Measurements from ENCODE around the gene MEF2B.
"Not testable (repeated sequence)": the region's sequence is repeated elsewhere in the genome, so short reads cannot be mapped to it uniquely, and the experiment has no call there.

The MEF2B gene

GRCh38 chr19:19138109-19138981 is 31.7 kb downstream of the MEF2B start, which contains the start of gene TMEM161A:
Gene TMEM161A (minus strand): TSS chr19:19138478. CDS start chr19:19138428, 50 bp downstream.
- Histone ChIP-seq H3K36me3 (ENCODE audit: control insufficient read depth, insufficient read depth, low read length) (no peaks in the 10 kb centered on the region), H3K9me3 (ENCODE audit: control insufficient read depth, low read length) (no peaks in the 10 kb centered on the region), H3K4me3 (ENCODE audit: extremely low read depth, insufficient read depth, low read length, poor library complexity, severe bottlenecking) (peak within 1 kb of the TSS; percentile 84), H3K4me1 (ENCODE audit: control insufficient read depth, insufficient read depth, low read length, poor library complexity, severe bottlenecking) (peaks cover 4% of the 10 kb centered on the region), H3K27ac (ENCODE audit: low read depth, low read length, severe bottlenecking) (no peak within 1 kb of the TSS)
- 2 to 3% methylated on average over 37 to 41 of the region's 42 CpGs for WGBS, 2 experiments (ENCODE audit: insufficient coverage in 2 of 2)

GRCh38 chr19:19137556-19138108 is 32.4 kb downstream of the MEF2B start:
- H3K4me3 ChIP-seq (ENCODE audit: extremely low read depth, insufficient read depth, low read length, poor library complexity, severe bottlenecking): peak overlapping the region; percentile 84
- 33 to 34% methylated on average over 22 to 25 of the region's 25 CpGs for WGBS, 2 experiments (ENCODE audit: insufficient coverage in 2 of 2)
- no peak overlapping the region for H3K27ac ChIP-seq (ENCODE audit: low read depth, low read length, severe bottlenecking)
- peaks cover under 1% of the 10 kb centered on the region for H3K36me3 ChIP-seq (ENCODE audit: control insufficient read depth, insufficient read depth, low read length)
- H3K9me3 ChIP-seq (ENCODE audit: control insufficient read depth, low read length): peaks cover 4% of the 10 kb centered on the region
- peaks cover 4% of the 10 kb centered on the region for H3K4me1 ChIP-seq (ENCODE audit: control insufficient read depth, insufficient read depth, low read length, poor library complexity, severe bottlenecking)

- not testable (repeated sequence) for H3K36me3 ChIP-seq (ENCODE audit: control insufficient read depth, insufficient read depth, low read length); H3K27ac ChIP-seq (ENCODE audit: low read depth, low read length, severe bottlenecking); H3K4me1 ChIP-seq (ENCODE audit: control insufficient read depth, insufficient read depth, low read length, poor library complexity, severe bottlenecking); H3K4me3 ChIP-seq (ENCODE audit: extremely low read depth, insufficient read depth, low read length, poor library complexity, severe bottlenecking)
- 83 to 93% methylated on average over 3 to 5 of the region's 6 CpGs for WGBS, 2 experiments (ENCODE audit: insufficient coverage in 2 of 2)
- H3K9me3 ChIP-seq (ENCODE audit: control insufficient read depth, low read length): peaks cover 13% of the 10 kb centered on the region
Observed at GRCh38 chr19:19135713-19136112, 34.4 kb downstream of the MEF2B start.

GRCh38 chr19:19134687-19135158 is 35.3 kb downstream of the MEF2B start:
- peaks cover 4% of the 10 kb centered on the region for H3K4me1 ChIP-seq (ENCODE audit: control insufficient read depth, insufficient read depth, low read length, poor library complexity, severe bottlenecking)
- no peak overlapping the region for H3K27ac ChIP-seq (ENCODE audit: low read depth, low read length, severe bottlenecking)
- WGBS, 2 experiments (ENCODE audit: insufficient coverage in 2 of 2): 22 to 26% methylated on average over 9 of the region's 21 CpGs
- H3K4me3 ChIP-seq (ENCODE audit: extremely low read depth, insufficient read depth, low read length, poor library complexity, severe bottlenecking): no peak overlapping the region
- H3K36me3 ChIP-seq (ENCODE audit: control insufficient read depth, insufficient read depth, low read length): peaks cover 10% of the 10 kb centered on the region
- H3K9me3 ChIP-seq (ENCODE audit: control insufficient read depth, low read length): peaks cover 13% of the 10 kb centered on the region

- Histone ChIP-seq H3K9me3 (ENCODE audit: control insufficient read depth, low read length) (peaks cover 13% of the 10 kb centered on the region), H3K4me3 (ENCODE audit: extremely low read depth, insufficient read depth, low read length, poor library complexity, severe bottlenecking) (no peak overlapping the region), H3K4me1 (ENCODE audit: control insufficient read depth, insufficient read depth, low read length, poor library complexity, severe bottlenecking) (peaks cover 4% of the 10 kb centered on the region), H3K36me3 (ENCODE audit: control insufficient read depth, insufficient read depth, low read length) (peaks cover 13% of the 10 kb centered on the region), H3K27ac (ENCODE audit: low read depth, low read length, severe bottlenecking) (no peak overlapping the region)
- 100% methylated on average over 2 to 4 of the region's 6 CpGs for WGBS, 2 experiments (ENCODE audit: insufficient coverage in 2 of 2)
Observed at GRCh38 chr19:19133985-19134384, 36.1 kb downstream of the MEF2B start.

GRCh38 chr19:19132912-19133311 is 37.2 kb downstream of the MEF2B start:
- H3K27ac ChIP-seq (ENCODE audit: low read depth, low read length, severe bottlenecking): no peak overlapping the region
- 97 to 99% methylated on average over 10 to 12 of the region's 12 CpGs for WGBS, 2 experiments (ENCODE audit: insufficient coverage in 2 of 2)

GRCh38 chr19:19131989-19132388 is 38.1 kb downstream of the MEF2B start:
- Histone ChIP-seq H3K27ac (ENCODE audit: low read depth, low read length, severe bottlenecking) (no peak overlapping the region), H3K4me1 (ENCODE audit: control insufficient read depth, insufficient read depth, low read length, poor library complexity, severe bottlenecking) (peaks cover 4% of the 10 kb centered on the region), H3K36me3 (ENCODE audit: control insufficient read depth, insufficient read depth, low read length) (peaks cover 13% of the 10 kb centered on the region), H3K4me3 (ENCODE audit: extremely low read depth, insufficient read depth, low read length, poor library complexity, severe bottlenecking) (no peak overlapping the region), H3K9me3 (ENCODE audit: control insufficient read depth, low read length) (peaks cover 13% of the 10 kb centered on the region)
- 86 to 100% methylated on average over 2 to 3 of the region's 3 CpGs for WGBS, 2 experiments (ENCODE audit: insufficient coverage in 2 of 2)

More at GRCh38 chr19:19132912-19133311, 37.2 kb downstream of the MEF2B start:
- H3K36me3 ChIP-seq (ENCODE audit: control insufficient read depth, insufficient read depth, low read length): peaks cover 13% of the 10 kb centered on the region
- peaks cover 4% of the 10 kb centered on the region for H3K4me1 ChIP-seq (ENCODE audit: control insufficient read depth, insufficient read depth, low read length, poor library complexity, severe bottlenecking)
- peaks cover 13% of the 10 kb centered on the region for H3K9me3 ChIP-seq (ENCODE audit: control insufficient read depth, low read length)
- no peak overlapping the region for H3K4me3 ChIP-seq (ENCODE audit: extremely low read depth, insufficient read depth, low read length, poor library complexity, severe bottlenecking)

GRCh38 chr19:19126102-19126501 is 44.0 kb downstream of the MEF2B start:
- H3K27ac ChIP-seq (ENCODE audit: low read depth, low read length, severe bottlenecking): no peak overlapping the region
- 88 to 100% methylated on average over 3 of the region's 6 CpGs for WGBS, 2 experiments (ENCODE audit: insufficient coverage in 2 of 2)
- peaks cover 18% of the 10 kb centered on the region for H3K36me3 ChIP-seq (ENCODE audit: control insufficient read depth, insufficient read depth, low read length)
- H3K4me1 ChIP-seq (ENCODE audit: control insufficient read depth, insufficient read depth, low read length, poor library complexity, severe bottlenecking): no peaks in the 10 kb centered on the region
- peaks cover 12% of the 10 kb centered on the region for H3K9me3 ChIP-seq (ENCODE audit: control insufficient read depth, low read length)
- H3K4me3 ChIP-seq (ENCODE audit: extremely low read depth, insufficient read depth, low read length, poor library complexity, severe bottlenecking): no peak overlapping the region

GRCh38 chr19:19123386-19123785 is 46.7 kb downstream of the MEF2B start:
- H3K36me3 ChIP-seq (ENCODE audit: control insufficient read depth, insufficient read depth, low read length): peaks cover 29% of the 10 kb centered on the region
- peaks cover 12% of the 10 kb centered on the region for H3K9me3 ChIP-seq (ENCODE audit: control insufficient read depth, low read length)
- no peak overlapping the region for H3K27ac ChIP-seq (ENCODE audit: low read depth, low read length, severe bottlenecking)
- no peaks in the 10 kb centered on the region for H3K4me1 ChIP-seq (ENCODE audit: control insufficient read depth, insufficient read depth, low read length, poor library complexity, severe bottlenecking)
- H3K4me3 ChIP-seq (ENCODE audit: extremely low read depth, insufficient read depth, low read length, poor library complexity, severe bottlenecking): no peak overlapping the region

- peaks cover 12% of the 10 kb centered on the region for H3K9me3 ChIP-seq (ENCODE audit: control insufficient read depth, low read length)
- no peaks in the 10 kb centered on the region for H3K4me1 ChIP-seq (ENCODE audit: control insufficient read depth, insufficient read depth, low read length, poor library complexity, severe bottlenecking)
- 100% methylated on average over 1 of the region's 1 CpG; no CpG with 5 or more reads in 1 of the 2 experiments for whole genome bisulfite sequencing, 2 experiments (ENCODE audit: insufficient coverage in 2 of 2)
- H3K36me3 ChIP-seq (ENCODE audit: control insufficient read depth, insufficient read depth, low read length): peaks cover 30% of the 10 kb centered on the region
- H3K27ac ChIP-seq (ENCODE audit: low read depth, low read length, severe bottlenecking): no peak overlapping the region
- H3K4me3 ChIP-seq (ENCODE audit: extremely low read depth, insufficient read depth, low read length, poor library complexity, severe bottlenecking): no peak overlapping the region
Observed at GRCh38 chr19:19122902-19123301, 47.2 kb downstream of the MEF2B start.

- WGBS, 2 experiments (ENCODE audit: insufficient coverage in 2 of 2): 90 to 94% methylated on average over 4 to 9 of the region's 10 CpGs
- Histone ChIP-seq H3K4me3 (ENCODE audit: extremely low read depth, insufficient read depth, low read length, poor library complexity, severe bottlenecking) (no peak overlapping the region), H3K4me1 (ENCODE audit: control insufficient read depth, insufficient read depth, low read length, poor library complexity, severe bottlenecking) (no peaks in the 10 kb centered on the region), H3K36me3 (ENCODE audit: control insufficient read depth, insufficient read depth, low read length) (peaks cover 30% of the 10 kb centered on the region), H3K27ac (ENCODE audit: low read depth, low read length, severe bottlenecking) (no peak overlapping the region), H3K9me3 (ENCODE audit: control insufficient read depth, low read length) (peaks cover 12% of the 10 kb centered on the region)
Observed at GRCh38 chr19:19121371-19121770, 48.7 kb downstream of the MEF2B start.

Measured in mesodermal cell (in vitro differentiated cells).